Measurements from ENCODE around the gene VTCN1. TPM values are rescaled to one million over a fixed set of nuclear protein-coding genes. Genes with fewer than 3 reads are reported as not detected.

VTCN1 gene
- total and polyA plus RNA-seq, 2 of the 13 experiments (the other 11 are each of a cell fraction or from before 2014, with no cell fraction given), result not detected

- CTCF ChIA-PET (ENCODE audit: low intra/inter-chr PET ratio, low total read pairs), result no interaction called here
- no peak for TF ChIP-seq ZNF557 (CRISPR knock-in tag; IDR thresholded peaks at IDR 0.05)
- no peak for TF ChIP-seq YEATS2 (CRISPR knock-in tag; IDR thresholded peaks at IDR 0.05; ENCODE audit: borderline replicate concordance)
- no peak for TF ChIP-seq MAF1 (CRISPR knock-in tag; IDR thresholded peaks at IDR 0.05; ENCODE audit: borderline replicate concordance)
- no peak for TF ChIP-seq LCORL (IDR thresholded peaks at IDR 0.05)
- TF ChIP-seq LCORL (CRISPR knock-in tag; IDR thresholded peaks at IDR 0.05), result no peak
- no peak for TF ChIP-seq ZBTB26 (CRISPR knock-in tag; IDR thresholded peaks at IDR 0.05; ENCODE audit: borderline replicate concordance)
- no peak for TF ChIP-seq SRSF4 (IDR thresholded peaks at IDR 0.05; ENCODE audit: low read depth, low read length, poor library complexity, severe bottlenecking)
- no peak for TF ChIP-seq PHF5A (CRISPR knock-in tag; IDR thresholded peaks at IDR 0.05; ENCODE audit: low read depth, unreplicated experiment)
- no peak for TF ChIP-seq EEA1 (CRISPR knock-in tag; IDR thresholded peaks at IDR 0.05; ENCODE audit: borderline replicate concordance)
- no peak for TF ChIP-seq CEBPG (CRISPR knock-in tag; IDR thresholded peaks at IDR 0.05)
- no peak for TF ChIP-seq ZNF547 (CRISPR knock-in tag; IDR thresholded peaks at IDR 0.05)
- TF ChIP-seq PRPF4 (IDR thresholded peaks at IDR 0.05; ENCODE audit: low read depth, low read length, poor library complexity, severe bottlenecking), result no peak
- TF ChIP-seq ZFP36 (IDR thresholded peaks at IDR 0.05; ENCODE audit: borderline replicate concordance, low read depth, low read length, partially characterized antibody), result no peak
- no peak for TF ChIP-seq SMARCC2 (IDR thresholded peaks at IDR 0.05)
- TF ChIP-seq ZXDC (CRISPR knock-in tag; IDR thresholded peaks at IDR 0.05), result no peak
- TF ChIP-seq ISL2 (CRISPR knock-in tag; IDR thresholded peaks at IDR 0.05), result no peak
- TF ChIP-seq ZNF281 (CRISPR knock-in tag; IDR thresholded peaks at IDR 0.05; ENCODE audit: borderline replicate concordance), result no peak
- no peak for TF ChIP-seq NFYC (CRISPR knock-in tag; IDR thresholded peaks at IDR 0.05)
- H3K9ac ChIP-seq (ENCODE audit: insufficient read depth, low read depth, low read length), result no peak overlapping the region
- H3K36me3 ChIP-seq (replicated peaks in 1 of 2; ENCODE audit: control insufficient read depth in 1 of 2, insufficient read depth in 2 of 2, low read length in 2 of 2), result no peaks in the 10 kb centered on the region
- H3K4me1 ChIP-seq (ENCODE audit: insufficient read depth, low read length), result 0 out of 2 replicates have a peak, but pooled peaks cover 5% of the 10 kb centered on the region
- H3K9me3 ChIP-seq (ENCODE audit: low read length), result no peaks in the 10 kb centered on the region
- WGBS (ENCODE audit: low lambda C conversion rate), result 59% methylated on average over 4 of the region's 4 CpGs
- H3K27me3 ChIP-seq (ENCODE audit: control insufficient read depth in 1 of 2, insufficient read depth in 2 of 2, low read length in 2 of 2), result peaks cover 0 to under 1% of the 10 kb centered on the region in 2 experiments; a peak in 1 of 5 replicates
- no peak overlapping the region for H3K4me2 ChIP-seq (ENCODE audit: low read depth, low read length)
- DNase-seq (ENCODE audit: low spot score) (no peak), FAIRE-seq (no peak), ATAC-seq (no peak)
- H2AFZ ChIP-seq (ENCODE audit: low read length), result no peak overlapping the region
- no peaks in the 10 kb centered on the region for H3K79me2 ChIP-seq (ENCODE audit: insufficient read depth, low read length)
- no peaks in the 10 kb centered on the region for H4K20me1 ChIP-seq (ENCODE audit: insufficient read depth, low read length)
- intact Hi-C loops (cut with micrococcal nuclease; ENCODE audit: unreplicated experiment) (no loop called here), in situ Hi-C loops (cut with HindIII; ENCODE audit: extremely low pct_ligation_motif_present, low pct_unique_long_range_greater_than_20kb) (no loop called here)
- H3K4me3 ChIP-seq (replicated peaks in 1 of 3; ENCODE audit: insufficient read depth in 1 of 3, low read depth in 2 of 3, low read length in 3 of 3), result no peak overlapping the region
- POLR2A ChIA-PET, result no interaction called here
- no TSS peak for BruUV-seq (replicated peaks)
- H3K27ac ChIP-seq (ENCODE audit: extremely low read length, insufficient read depth, low read length), result no peak overlapping the region
These were observed 27.6 kb downstream of the VTCN1 start for GRCh38 chr1:117183112-117183511.

All from HepG2 (cell line).